VCaP (cell line): ENCODE measurements around the gene PLA2G6.

Experiments used
- H3K27ac ChIP-seq: fragments of 450-650 bp; 2 replicates; pipeline ENCODE4 v1.5.1; 2017
- TF ChIP-seq, protein P1 (sequence below): fragments of 450-650 bp; conservative IDR thresholded peaks from 2 replicates; pipeline ENCODE4 v1.5.1; 2017; ENCODE audit warnings: mild to moderate bottlenecking, moderate library complexity

Gene PLA2G6

DNA sequence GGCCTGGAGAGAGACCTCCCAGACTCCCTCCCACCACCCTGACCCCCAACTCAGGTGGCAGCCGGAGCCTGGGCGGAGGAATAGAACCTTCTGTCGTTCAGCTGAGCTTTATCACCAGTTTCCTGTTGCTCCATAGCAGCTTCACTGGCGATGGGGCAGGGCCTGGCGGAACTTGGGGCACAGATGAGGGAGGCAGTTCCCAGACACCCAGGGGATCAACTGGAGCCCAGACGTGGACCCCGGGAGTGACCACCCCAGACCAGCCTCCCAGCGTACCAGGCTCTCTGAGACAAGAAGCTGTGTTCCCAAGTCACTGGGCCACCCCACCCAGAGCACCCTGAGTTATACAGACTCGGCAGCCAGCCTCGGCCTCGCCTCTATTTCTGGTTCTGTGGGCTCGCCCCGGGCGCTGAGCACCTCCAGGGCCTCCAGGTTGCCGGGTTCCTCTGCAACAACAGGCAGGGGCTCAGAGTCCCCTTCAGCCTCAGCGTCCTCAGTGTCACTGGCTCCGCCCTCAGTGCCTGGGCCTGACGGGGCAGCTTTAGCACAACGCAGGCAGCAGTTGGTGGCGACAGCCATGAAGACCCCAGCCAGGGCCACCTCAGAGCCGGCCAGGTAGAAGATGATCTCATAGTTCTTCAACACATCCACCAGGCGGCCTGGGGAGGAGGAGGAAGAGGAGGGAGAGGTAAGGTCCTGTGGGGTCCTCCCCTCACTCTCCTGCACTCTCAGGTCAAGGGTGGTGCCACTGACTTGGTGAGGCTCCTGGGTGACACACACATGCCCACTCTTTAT lies 103.4 kb downstream of the PLA2G6 start:
- TF ChIP-seq, protein P1, sequence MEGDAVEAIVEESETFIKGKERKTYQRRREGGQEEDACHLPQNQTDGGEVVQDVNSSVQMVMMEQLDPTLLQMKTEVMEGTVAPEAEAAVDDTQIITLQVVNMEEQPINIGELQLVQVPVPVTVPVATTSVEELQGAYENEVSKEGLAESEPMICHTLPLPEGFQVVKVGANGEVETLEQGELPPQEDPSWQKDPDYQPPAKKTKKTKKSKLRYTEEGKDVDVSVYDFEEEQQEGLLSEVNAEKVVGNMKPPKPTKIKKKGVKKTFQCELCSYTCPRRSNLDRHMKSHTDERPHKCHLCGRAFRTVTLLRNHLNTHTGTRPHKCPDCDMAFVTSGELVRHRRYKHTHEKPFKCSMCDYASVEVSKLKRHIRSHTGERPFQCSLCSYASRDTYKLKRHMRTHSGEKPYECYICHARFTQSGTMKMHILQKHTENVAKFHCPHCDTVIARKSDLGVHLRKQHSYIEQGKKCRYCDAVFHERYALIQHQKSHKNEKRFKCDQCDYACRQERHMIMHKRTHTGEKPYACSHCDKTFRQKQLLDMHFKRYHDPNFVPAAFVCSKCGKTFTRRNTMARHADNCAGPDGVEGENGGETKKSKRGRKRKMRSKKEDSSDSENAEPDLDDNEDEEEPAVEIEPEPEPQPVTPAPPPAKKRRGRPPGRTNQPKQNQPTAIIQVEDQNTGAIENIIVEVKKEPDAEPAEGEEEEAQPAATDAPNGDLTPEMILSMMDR = no peak

GRCh38 chr22:38077595-38077994 lies 104.0 kb downstream of the PLA2G6 start:
- TF ChIP-seq, protein P1 = no peak
- H3K27ac ChIP-seq = no peak overlapping the region

More for the DNA sequence above, 103.4 kb downstream of the PLA2G6 start:
- no peak overlapping the region for H3K27ac ChIP-seq

DNA sequence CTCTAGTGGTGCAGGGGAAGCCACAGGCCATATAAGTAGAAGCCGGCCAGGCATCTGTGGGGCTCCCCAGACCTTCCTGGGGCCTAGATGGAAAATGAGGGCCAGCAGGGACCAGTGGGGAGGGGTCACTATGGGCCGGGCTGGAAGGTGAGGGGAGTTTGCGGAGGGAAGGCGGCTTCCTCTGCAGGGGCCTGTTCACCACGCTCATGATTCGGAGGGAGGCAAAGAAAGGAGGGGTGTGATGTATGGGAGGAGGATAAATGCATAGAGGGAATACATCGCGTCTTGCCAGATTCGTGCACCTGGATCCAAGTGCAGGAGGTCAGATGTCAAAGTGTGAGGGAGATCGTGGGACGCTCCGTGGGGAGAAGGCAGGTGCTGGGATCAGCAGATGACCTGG lies 104.5 kb downstream of the PLA2G6 start:
- TF ChIP-seq, protein P1 = no peak
- no peak overlapping the region for H3K27ac ChIP-seq

GRCh38 chr22:38075961-38076360 lies 105.7 kb downstream of the PLA2G6 start:
- H3K27ac ChIP-seq = no peak overlapping the region
- TF ChIP-seq, protein P1 = no peak

DNA sequence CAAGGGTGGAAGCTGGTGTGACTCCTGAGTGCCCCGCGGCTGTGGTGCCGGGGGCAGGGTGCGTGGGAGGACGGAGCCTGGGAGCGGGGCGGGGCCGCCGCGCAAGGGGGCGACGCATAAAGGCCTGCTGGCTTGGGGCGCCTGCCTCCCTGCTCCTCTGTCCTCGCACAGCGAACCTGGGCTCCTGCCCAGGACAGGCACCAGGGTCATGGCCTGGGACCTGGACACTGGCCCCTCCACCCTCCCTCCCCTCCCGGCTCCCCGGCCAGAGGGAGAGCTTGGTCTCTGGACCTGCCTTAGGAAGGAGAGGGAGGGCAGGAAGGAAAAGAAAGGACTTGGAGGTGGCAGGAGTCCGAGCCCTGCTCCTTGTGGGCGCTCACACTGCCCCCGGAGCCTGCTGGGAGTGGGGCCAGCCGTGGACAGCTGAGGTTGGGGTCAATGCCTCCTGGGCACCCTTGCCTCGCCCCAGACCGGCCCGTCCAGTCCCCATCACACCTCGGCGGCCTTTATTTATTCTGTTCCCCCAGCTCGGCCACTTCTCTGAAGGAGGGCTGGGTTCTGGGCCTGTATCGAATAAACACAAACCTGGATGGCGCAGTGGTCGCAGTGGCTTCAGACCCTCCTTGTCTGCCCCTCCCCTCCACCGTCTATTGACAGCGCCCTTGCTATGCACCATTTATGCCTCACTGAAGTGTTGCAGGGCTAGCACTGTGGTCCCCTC lies 106.4 kb downstream of the PLA2G6 start:
- TF ChIP-seq, protein P1 = no peak
- no peak overlapping the region for H3K27ac ChIP-seq

- TF ChIP-seq, protein P1 = no peak
Observed at GRCh38 chr22:38074181-38075104, 107.2 kb downstream of the PLA2G6 start.

More at GRCh38 chr22:38074181-38075104, 107.2 kb downstream of the PLA2G6 start:
- no peak overlapping the region for H3K27ac ChIP-seq
